ENCODE results near the gene TMEM163.

TMEM163 gene

DNA sequence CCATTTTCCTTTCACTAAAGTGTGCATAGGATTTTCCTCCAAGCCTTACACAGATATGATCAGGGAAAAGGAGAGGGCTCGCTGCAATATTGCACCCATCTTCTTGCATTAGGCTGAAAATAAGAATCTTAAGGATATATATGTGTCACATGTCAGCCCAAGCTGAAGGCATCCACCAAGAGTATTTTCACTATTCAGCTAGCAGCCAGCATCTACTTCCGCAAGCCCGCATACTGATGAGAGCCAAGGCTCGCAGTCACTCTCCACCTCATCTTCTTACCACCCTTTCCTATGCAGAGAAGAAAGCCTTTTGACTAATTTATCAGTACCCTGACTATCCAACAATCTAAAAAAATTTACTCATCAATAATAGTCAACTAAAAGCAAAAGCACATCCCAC is 6.1 kb downstream of the TMEM163 start:
- peaks cover 14% of the 10 kb centered on the region for H3K27me3 ChIP-seq (ENCODE audit: control insufficient read depth, insufficient read depth, low read length)
- WGBS (ENCODE audit: insufficient coverage, insufficient read length) = no CpG with 5 or more reads among the region's 4 CpGs
- H3K27ac ChIP-seq (ENCODE audit: low read length) = no peak overlapping the region

DNA sequence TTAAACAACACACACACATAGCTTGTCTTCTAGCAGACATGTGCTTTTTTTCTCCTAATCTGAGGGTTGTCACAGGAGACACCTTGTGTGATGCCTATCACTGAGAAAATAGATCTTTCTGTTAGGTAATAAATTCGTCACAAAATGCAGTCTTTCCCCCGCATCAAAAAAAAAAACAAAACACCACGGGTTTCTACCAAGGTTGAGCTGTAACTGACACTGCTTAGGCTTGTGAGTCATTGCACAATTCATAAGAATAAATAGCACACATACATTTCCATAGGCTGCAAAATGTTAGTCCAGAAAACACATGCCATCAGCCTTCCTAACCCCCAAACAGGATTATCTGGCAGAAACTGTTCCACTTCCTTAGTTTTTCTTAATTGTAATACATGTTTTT is 6.5 kb downstream of the TMEM163 start:
- H3K27me3 ChIP-seq (ENCODE audit: control insufficient read depth, insufficient read depth, low read length) = peaks cover 9% of the 10 kb centered on the region
- no peaks in the 10 kb centered on the region for H3K9me3 ChIP-seq (ENCODE audit: control insufficient read depth, insufficient read depth, low read length)

More for the DNA sequence above, 6.1 kb downstream of the TMEM163 start:
- H3K9me3 ChIP-seq (ENCODE audit: control insufficient read depth, insufficient read depth, low read length) = no peaks in the 10 kb centered on the region
- no peak for DNase-seq (ENCODE audit: low read depth, low spot score)
- H3K4me1 ChIP-seq (ENCODE audit: control insufficient read depth, insufficient read depth, low read length) = 0 out of 2 replicates have a peak, but pooled peaks cover 1% of the 10 kb centered on the region
- H3K36me3 ChIP-seq (ENCODE audit: control insufficient read depth, insufficient read depth, low read length) = no peaks in the 10 kb centered on the region
- no peak overlapping the region for H3K4me3 ChIP-seq (ENCODE audit: low read length)

DNA sequence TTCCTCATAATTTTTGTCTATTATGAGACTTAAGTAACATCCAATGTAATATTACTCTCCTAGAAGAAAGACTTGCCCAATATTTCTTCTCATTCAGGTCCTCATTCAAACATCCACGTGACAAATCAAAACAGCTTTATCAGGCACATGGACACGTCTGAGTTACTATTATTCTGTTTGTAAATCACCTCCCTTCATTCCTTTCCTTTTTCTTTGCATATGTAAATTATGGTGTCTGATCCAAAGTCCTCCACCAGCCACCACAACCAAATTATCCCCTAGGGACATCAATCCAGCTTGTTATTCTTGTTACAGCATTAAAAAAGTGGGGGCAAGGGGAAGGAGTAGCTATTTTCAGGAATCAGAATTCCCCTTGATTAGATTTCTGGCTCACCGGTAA is 7.1 kb downstream of the TMEM163 start:
- no peaks in the 10 kb centered on the region for H3K9me3 ChIP-seq (ENCODE audit: control insufficient read depth, insufficient read depth, low read length)
- no peak overlapping the region for H3K27ac ChIP-seq (ENCODE audit: low read length)
- 0 out of 2 replicates have a peak, but pooled peaks cover under 1% of the 10 kb centered on the region for H3K4me1 ChIP-seq (ENCODE audit: control insufficient read depth, insufficient read depth, low read length)
- peaks cover 3% of the 10 kb centered on the region; the same call in 1 of the 2 replicates for H3K27me3 ChIP-seq (ENCODE audit: control insufficient read depth, insufficient read depth, low read length)
- no peak overlapping the region for H3K4me3 ChIP-seq (ENCODE audit: low read length)
- no peak for DNase-seq (ENCODE audit: low read depth, low spot score)
- no CpG with 5 or more reads among the region's 3 CpGs for WGBS (ENCODE audit: insufficient coverage, insufficient read length)
- no peaks in the 10 kb centered on the region for H3K36me3 ChIP-seq (ENCODE audit: control insufficient read depth, insufficient read depth, low read length)

More for the DNA sequence above, 6.5 kb downstream of the TMEM163 start:
- no peak for DNase-seq (ENCODE audit: low read depth, low spot score)
- H3K4me3 ChIP-seq (ENCODE audit: low read length) = no peak overlapping the region
- 0 out of 2 replicates have a peak, but pooled peaks cover 1% of the 10 kb centered on the region for H3K4me1 ChIP-seq (ENCODE audit: control insufficient read depth, insufficient read depth, low read length)
- H3K27ac ChIP-seq (ENCODE audit: low read length) = no peak overlapping the region
- H3K36me3 ChIP-seq (ENCODE audit: control insufficient read depth, insufficient read depth, low read length) = no peaks in the 10 kb centered on the region
- WGBS (ENCODE audit: insufficient coverage, insufficient read length) = no CpG with 5 or more reads among the region's 3 CpGs

DNA sequence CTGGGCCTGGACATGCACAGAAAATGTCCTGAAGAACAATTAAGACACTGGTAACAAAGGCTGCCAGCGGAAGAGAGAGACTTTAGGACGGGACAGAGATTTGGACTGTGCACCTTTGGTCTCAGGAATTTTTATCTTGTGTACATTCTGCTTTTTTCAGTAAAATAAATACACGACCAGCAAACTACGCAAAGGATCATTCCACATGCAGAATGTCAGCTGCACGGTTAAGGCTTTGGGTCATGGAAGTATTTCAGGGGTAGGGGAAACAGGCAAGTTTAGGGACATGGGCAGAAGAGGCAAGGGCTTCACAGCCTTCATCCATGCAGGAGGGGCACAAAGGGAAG is 11.5 kb downstream of the TMEM163 start:
- no peaks in the 10 kb centered on the region for H3K36me3 ChIP-seq (ENCODE audit: control insufficient read depth, insufficient read depth, low read length)
- no peaks in the 10 kb centered on the region for H3K27me3 ChIP-seq (ENCODE audit: control insufficient read depth, insufficient read depth, low read length)
- no CpG with 5 or more reads among the region's 5 CpGs for WGBS (ENCODE audit: insufficient coverage, insufficient read length)
- peaks cover 9% of the 10 kb centered on the region for H3K4me1 ChIP-seq (ENCODE audit: control insufficient read depth, insufficient read depth, low read length)
- no peak overlapping the region for H3K4me3 ChIP-seq (ENCODE audit: low read length)
- no peak overlapping the region for H3K27ac ChIP-seq (ENCODE audit: low read length)
- DNase-seq (ENCODE audit: low read depth, low spot score) = no peak
- no peaks in the 10 kb centered on the region for H3K9me3 ChIP-seq (ENCODE audit: control insufficient read depth, insufficient read depth, low read length)

DNA sequence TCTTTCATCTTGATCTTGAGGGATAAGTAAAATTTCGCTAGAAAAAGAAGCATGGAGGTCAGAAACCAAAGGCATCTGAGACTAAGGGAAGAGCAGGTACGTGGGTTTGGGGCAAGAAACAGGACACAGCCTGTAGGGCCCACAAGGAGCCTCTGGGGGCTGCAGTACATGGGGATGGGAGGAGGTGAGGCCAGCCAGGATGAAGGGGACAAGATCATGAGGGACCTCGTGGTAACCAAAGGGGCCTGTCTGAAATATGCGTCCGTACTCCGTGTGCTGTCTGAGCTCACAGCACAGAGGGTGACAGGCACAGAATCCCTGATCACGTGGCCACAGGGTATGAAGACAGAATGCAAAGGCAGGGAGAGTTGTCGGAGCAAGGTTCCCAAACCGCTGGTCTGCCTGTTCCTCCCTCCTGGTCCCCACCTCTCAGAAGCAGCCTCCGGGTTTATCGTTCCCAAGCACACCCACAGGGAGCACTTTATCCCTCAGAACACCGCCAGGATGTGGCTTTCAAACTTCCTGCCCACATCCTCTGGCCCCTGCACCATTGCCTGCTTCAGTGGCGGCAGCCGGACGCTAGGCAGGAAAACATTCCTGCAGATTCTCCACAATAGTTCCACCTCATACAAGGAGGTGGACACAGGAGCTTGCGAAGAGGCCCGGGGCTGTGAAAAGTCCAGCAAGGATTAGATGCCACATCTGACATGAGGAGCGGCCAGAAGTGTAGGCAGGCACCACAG is 12.0 kb downstream of the TMEM163 start:
- Histone ChIP-seq H3K36me3 (ENCODE audit: control insufficient read depth, insufficient read depth, low read length) (no peaks in the 10 kb centered on the region), H3K4me1 (ENCODE audit: control insufficient read depth, insufficient read depth, low read length) (peaks cover 9% of the 10 kb centered on the region), H3K9me3 (ENCODE audit: control insufficient read depth, insufficient read depth, low read length) (no peaks in the 10 kb centered on the region), H3K27me3 (ENCODE audit: control insufficient read depth, insufficient read depth, low read length) (no peaks in the 10 kb centered on the region), H3K27ac (ENCODE audit: low read length) (no peak overlapping the region), H3K4me3 (ENCODE audit: low read length) (no peak overlapping the region)
- WGBS (ENCODE audit: insufficient coverage, insufficient read length) = no CpG with 5 or more reads among the region's 18 CpGs
- DNase-seq (ENCODE audit: low read depth, low spot score) = no peak

DNA sequence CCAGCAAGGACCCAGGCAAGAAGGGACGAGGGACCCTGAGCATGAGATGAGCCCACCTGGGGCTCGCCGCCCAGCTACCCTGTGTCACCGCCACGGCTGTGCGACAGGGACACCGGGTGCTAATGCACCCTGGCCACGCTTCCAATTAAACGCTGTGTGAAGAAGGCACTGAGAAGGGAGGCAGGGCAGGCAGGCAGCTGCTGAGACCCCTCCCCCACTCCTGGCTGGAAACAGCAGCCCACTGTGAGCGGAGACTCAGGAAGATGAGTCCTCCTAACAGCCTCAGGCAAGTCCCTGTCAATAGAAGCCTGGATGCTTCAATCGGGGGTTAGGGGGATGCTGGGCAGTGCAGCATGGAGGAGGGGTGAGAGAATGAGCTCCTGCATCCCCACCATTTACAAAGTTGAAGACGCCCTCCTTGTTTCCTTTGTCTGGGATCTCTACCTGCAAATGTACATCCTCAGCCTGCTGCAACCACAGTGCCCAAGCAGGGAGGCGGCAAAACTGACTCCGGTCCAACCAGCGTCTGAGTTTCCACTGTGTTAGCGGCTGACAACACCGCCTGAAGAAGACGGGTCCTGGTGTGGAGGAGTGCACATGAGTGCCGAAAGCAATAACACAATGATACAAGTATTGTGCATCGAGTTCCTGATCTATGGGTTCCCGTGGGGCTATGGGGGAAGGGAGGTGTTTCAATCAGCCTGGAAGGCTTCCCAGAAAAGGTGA is 12.8 kb downstream of the TMEM163 start:
- Histone ChIP-seq H3K9me3 (ENCODE audit: control insufficient read depth, insufficient read depth, low read length) (no peaks in the 10 kb centered on the region), H3K27ac (ENCODE audit: low read length) (no peak overlapping the region), H3K36me3 (ENCODE audit: control insufficient read depth, insufficient read depth, low read length) (no peaks in the 10 kb centered on the region), H3K4me1 (ENCODE audit: control insufficient read depth, insufficient read depth, low read length) (peaks cover 9% of the 10 kb centered on the region), H3K27me3 (ENCODE audit: control insufficient read depth, insufficient read depth, low read length) (no peaks in the 10 kb centered on the region), H3K4me3 (ENCODE audit: low read length) (no peak overlapping the region)
- WGBS (ENCODE audit: insufficient coverage, insufficient read length) = no CpG with 5 or more reads among the region's 21 CpGs
- DNase-seq (ENCODE audit: low read depth, low spot score) = no peak

DNA sequence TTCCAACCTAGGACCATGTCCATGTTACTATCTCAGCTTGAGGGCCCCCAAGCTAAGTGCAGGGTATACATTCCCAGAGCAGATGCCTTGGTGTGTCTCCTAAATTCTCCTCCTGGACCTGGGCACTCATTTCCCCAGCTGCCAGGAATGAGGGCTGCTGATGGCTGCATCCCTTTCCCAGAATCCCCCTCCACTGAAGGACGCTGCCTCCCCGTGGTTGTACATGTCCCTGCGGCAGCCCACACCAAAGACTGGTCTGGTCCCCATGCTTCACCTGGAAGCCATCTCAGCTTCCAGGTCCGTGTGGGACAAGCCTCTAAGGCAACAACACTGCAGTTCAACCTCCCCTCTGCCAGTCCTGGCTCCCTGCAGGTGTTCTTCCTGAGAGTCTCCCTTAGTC is 14.6 kb downstream of the TMEM163 start:
- DNase-seq (ENCODE audit: low read depth, low spot score) = no peak
- no peaks in the 10 kb centered on the region for H3K9me3 ChIP-seq (ENCODE audit: control insufficient read depth, insufficient read depth, low read length)
- H3K4me1 ChIP-seq (ENCODE audit: control insufficient read depth, insufficient read depth, low read length) = peaks cover 9% of the 10 kb centered on the region
- H3K36me3 ChIP-seq (ENCODE audit: control insufficient read depth, insufficient read depth, low read length) = no peaks in the 10 kb centered on the region
- no peaks in the 10 kb centered on the region for H3K27me3 ChIP-seq (ENCODE audit: control insufficient read depth, insufficient read depth, low read length)
- no CpG with 5 or more reads among the region's 4 CpGs for WGBS (ENCODE audit: insufficient coverage, insufficient read length)
- H3K27ac ChIP-seq (ENCODE audit: low read length) = no peak overlapping the region
- H3K4me3 ChIP-seq (ENCODE audit: low read length) = no peak overlapping the region

DNA sequence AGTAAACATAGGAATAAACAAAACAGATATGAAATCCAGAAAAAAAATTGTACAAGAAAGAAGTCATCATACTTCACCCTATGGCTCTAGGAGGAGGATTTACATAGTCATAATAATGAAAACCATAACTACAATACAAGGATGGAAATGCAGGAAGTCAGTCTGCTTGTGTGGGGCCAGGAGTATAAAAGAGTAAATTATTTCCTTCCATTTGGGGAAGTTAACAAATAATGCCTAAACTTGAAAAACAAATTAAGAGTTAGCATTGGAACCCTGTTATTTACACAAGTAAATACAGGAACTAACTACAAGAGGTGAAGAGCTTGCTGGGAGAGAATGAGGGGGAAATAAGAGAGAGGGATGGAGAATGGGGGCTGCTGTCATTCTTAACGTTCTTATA is 15.4 kb downstream of the TMEM163 start:
- H3K9me3 ChIP-seq (ENCODE audit: control insufficient read depth, insufficient read depth, low read length) = no peaks in the 10 kb centered on the region
- H3K27me3 ChIP-seq (ENCODE audit: control insufficient read depth, insufficient read depth, low read length) = no peaks in the 10 kb centered on the region
- WGBS (ENCODE audit: insufficient coverage, insufficient read length) = no CpG with 5 or more reads among the region's 1 CpG
- H3K4me3 ChIP-seq (ENCODE audit: low read length) = no peak overlapping the region
- no peak overlapping the region for H3K27ac ChIP-seq (ENCODE audit: low read length)
- no peaks in the 10 kb centered on the region for H3K36me3 ChIP-seq (ENCODE audit: control insufficient read depth, insufficient read depth, low read length)
- peaks cover 9% of the 10 kb centered on the region for H3K4me1 ChIP-seq (ENCODE audit: control insufficient read depth, insufficient read depth, low read length)
- DNase-seq (ENCODE audit: low read depth, low spot score) = no peak

DNA sequence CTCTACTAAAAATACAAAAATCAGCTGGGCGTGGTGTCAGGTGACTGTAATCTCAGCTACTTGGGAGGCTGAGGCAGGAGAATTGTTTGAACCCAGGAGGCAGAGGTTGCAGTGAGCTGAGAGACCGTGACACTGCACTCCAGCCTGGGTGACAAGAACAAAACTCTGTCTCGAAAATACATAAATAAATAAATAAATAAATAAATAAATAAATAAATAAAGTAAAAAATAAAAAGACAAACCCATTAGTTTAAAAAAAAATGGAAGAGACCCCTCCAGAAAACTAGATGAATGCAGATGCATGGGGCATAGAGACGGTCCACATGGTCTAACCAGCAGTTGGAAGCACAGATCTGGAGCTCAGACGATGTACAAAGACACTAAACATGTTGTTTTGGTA is 18.1 kb downstream of the TMEM163 start:
- Histone ChIP-seq H3K4me1 (ENCODE audit: control insufficient read depth, insufficient read depth, low read length) (peaks cover under 1% of the 10 kb centered on the region; the same call in 1 of the 2 replicates), H3K9me3 (ENCODE audit: control insufficient read depth, insufficient read depth, low read length) (no peaks in the 10 kb centered on the region), H3K36me3 (ENCODE audit: control insufficient read depth, insufficient read depth, low read length) (no peaks in the 10 kb centered on the region), H3K27ac (ENCODE audit: low read length) (no peak overlapping the region), H3K4me3 (ENCODE audit: low read length) (no peak overlapping the region), H3K27me3 (ENCODE audit: control insufficient read depth, insufficient read depth, low read length) (no peaks in the 10 kb centered on the region; the same call in 1 of the 2 replicates)
- no CpG with 5 or more reads among the region's 5 CpGs for WGBS (ENCODE audit: insufficient coverage, insufficient read length)
- DNase-seq (ENCODE audit: low read depth, low spot score) = no peak

DNA sequence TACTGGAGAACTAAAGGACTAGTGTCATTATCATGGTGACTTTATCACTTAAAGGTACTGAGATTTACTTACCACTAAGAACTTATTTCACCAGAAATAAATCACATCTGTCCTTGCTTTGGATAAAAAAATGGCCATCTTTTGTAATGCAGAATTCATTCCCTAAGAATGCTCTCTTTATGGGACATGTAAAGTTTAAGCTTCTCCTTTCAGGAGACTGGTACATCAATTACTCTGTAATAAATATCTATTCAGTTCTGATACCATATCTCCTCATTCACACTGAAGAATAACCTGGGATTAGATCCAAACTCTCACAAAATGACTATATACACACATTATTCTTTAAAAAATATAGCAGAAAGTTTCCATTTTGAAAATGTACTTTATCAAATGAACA is 24.4 kb downstream of the TMEM163 start:
- Histone ChIP-seq H3K27ac (ENCODE audit: low read length) (no peak overlapping the region), H3K4me1 (ENCODE audit: control insufficient read depth, insufficient read depth, low read length) (no peaks in the 10 kb centered on the region), H3K27me3 (ENCODE audit: control insufficient read depth, insufficient read depth, low read length) (no peaks in the 10 kb centered on the region; the same call in 1 of the 2 replicates), H3K36me3 (ENCODE audit: control insufficient read depth, insufficient read depth, low read length) (no peaks in the 10 kb centered on the region), H3K9me3 (ENCODE audit: control insufficient read depth, insufficient read depth, low read length) (no peaks in the 10 kb centered on the region), H3K4me3 (ENCODE audit: low read length) (no peak overlapping the region)
- DNase-seq (ENCODE audit: low read depth, low spot score) = no peak

All from iPS DF 6.9 (cell line).